SU-DHL-6 (cell line): ENCODE data around the gene LSR.

Experiments used
- EZH2phosphoT487 ChIP-seq: fragments of 200-600 bp; sonication (generic), shearing (Covaris generic); conservative IDR thresholded peaks from 2 replicates; pipeline ENCODE4 v1.6.1; 2018; ENCODE audit warnings: mild to moderate bottlenecking, antibody characterized with exemption, low read length, moderate library complexity, mixed read lengths
- TF ChIP-seq, protein P1 (sequence below): fragments of 200-600 bp; sonication (generic); IDR thresholded peaks from one replicate; pipeline ENCODE4 v1.5.1; 2017; ENCODE audit warnings: antibody characterized with exemption, mild to moderate bottlenecking, low read length, moderate library complexity; ENCODE audit not compliant: insufficient read depth, poor library complexity, severe bottlenecking

DNA sequence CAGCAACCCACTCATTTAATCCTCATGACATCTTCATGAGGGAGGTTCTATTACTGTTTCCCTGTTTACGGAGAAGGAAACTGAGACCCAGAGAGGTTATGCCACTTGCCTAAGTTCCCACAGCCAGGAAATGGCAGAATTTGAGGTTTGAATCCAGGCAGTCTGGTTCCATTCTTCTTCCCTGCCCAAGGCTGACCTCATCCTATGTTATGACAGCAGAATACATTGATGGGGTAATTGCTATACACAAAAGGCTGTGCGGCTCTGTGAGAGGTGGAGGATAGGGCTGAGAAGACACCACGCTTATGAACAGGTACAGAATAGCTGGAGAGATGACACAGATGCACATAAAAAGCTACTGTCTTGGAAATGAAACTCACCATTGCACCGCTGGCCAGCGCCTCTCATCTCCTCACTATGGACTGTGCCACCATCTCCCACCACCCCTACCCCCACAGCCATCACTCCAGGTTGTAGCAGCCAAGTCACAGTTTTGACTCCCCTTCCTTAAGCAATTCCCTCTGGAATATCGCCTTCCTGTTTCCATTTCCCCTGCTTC is 54.6 kb downstream of the LSR start:
- TF ChIP-seq EZH2phosphoT487 = no peak
- TF ChIP-seq, protein P1, sequence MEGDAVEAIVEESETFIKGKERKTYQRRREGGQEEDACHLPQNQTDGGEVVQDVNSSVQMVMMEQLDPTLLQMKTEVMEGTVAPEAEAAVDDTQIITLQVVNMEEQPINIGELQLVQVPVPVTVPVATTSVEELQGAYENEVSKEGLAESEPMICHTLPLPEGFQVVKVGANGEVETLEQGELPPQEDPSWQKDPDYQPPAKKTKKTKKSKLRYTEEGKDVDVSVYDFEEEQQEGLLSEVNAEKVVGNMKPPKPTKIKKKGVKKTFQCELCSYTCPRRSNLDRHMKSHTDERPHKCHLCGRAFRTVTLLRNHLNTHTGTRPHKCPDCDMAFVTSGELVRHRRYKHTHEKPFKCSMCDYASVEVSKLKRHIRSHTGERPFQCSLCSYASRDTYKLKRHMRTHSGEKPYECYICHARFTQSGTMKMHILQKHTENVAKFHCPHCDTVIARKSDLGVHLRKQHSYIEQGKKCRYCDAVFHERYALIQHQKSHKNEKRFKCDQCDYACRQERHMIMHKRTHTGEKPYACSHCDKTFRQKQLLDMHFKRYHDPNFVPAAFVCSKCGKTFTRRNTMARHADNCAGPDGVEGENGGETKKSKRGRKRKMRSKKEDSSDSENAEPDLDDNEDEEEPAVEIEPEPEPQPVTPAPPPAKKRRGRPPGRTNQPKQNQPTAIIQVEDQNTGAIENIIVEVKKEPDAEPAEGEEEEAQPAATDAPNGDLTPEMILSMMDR = no peak
